OCI-LY3 (cell line): ENCODE data around the gene HTT.

ENCODE experiments used
- H2AFZ ChIP-seq: fragments of 200-600, 300-600 bp; shearing (Covaris generic); 2 replicates; pipeline ENCODE4 v1.6.0; 2014; ENCODE audit warnings: antibody characterized with exemption, low read depth, low read length
- H3K27ac ChIP-seq: fragments of 200-600, 300-600 bp; sonication (generic); 2 replicates; pipeline ENCODE4 v1.5.1; 2014; ENCODE audit warnings: mild to moderate bottlenecking, low read length, moderate library complexity, mixed read lengths
- H3K27me3 ChIP-seq: fragments of 200-600, 300-600 bp; sonication (generic); 2 replicates; pipeline ENCODE4 v1.6.1; 2014; ENCODE audit warnings: low read depth, low read length, mixed read lengths
- H3K36me3 ChIP-seq: fragments of 200-600, 300-600 bp; sonication (generic); replicated peaks from 2 replicates; pipeline ENCODE3; 2014; ENCODE audit warnings: low read depth, low read length, mixed read lengths
- H3K4me1 ChIP-seq: fragments of 300-600, 200-600 bp; sonication (generic); 2 replicates; pipeline ENCODE4 v1.6.1; 2014; ENCODE audit warnings: low read length, mixed read lengths
- H3K4me2 ChIP-seq: fragments of 200-600, 300-600 bp; sonication (generic); 2 replicates; pipeline ENCODE4 v1.6.1; 2014; ENCODE audit warnings: low read length, mixed read lengths
- H3K4me3 ChIP-seq: fragments of 300-600, 200-600 bp; sonication (generic); 2 replicates; pipeline ENCODE4 v1.5.1; 2014; ENCODE audit warnings: antibody characterized with exemption, mild to moderate bottlenecking, low read length, moderate library complexity
- H3K79me2 ChIP-seq: fragments of 300-600, 200-600 bp; shearing (Covaris generic); 2 replicates; pipeline ENCODE4 v1.6.1; 2014; ENCODE audit warnings: mild to moderate bottlenecking, low read length, mixed read lengths
- H3K9ac ChIP-seq: fragments of 300-600, 200-600 bp; shearing (Covaris generic); 2 replicates; pipeline ENCODE4 v1.6.0; 2014; ENCODE audit warnings: mild to moderate bottlenecking, low read length, moderate library complexity
- H3K9me3 ChIP-seq: fragments of 200-600, 300-600 bp; shearing (Covaris generic); 2 replicates; pipeline ENCODE4 v1.6.1; 2014; ENCODE audit warnings: low read length, mixed read lengths; ENCODE audit not compliant: insufficient read depth
- H4K20me1 ChIP-seq: fragments of 200-600, 300-600 bp; sonication (generic); 2 replicates; pipeline ENCODE4 v1.6.1; 2016; ENCODE audit warnings: low read length, mixed read lengths; ENCODE audit not compliant: insufficient read depth
- CTCF ChIP-seq: fragments of 200-600, 300-600 bp; sonication (generic); IDR thresholded peaks from 2 replicates; pipeline ENCODE4 v1.5.1; 2014; ENCODE audit warnings: antibody characterized with exemption, low read length, low read depth
- EZH2phosphoT487 ChIP-seq: fragments of 200-600 bp; shearing (Covaris generic); IDR thresholded peaks from 2 replicates; pipeline ENCODE4 v1.6.1; 2018; ENCODE audit warnings: antibody characterized with exemption, mixed run types, low read depth

HTT gene

GRCh38 chr4:3114377-3114776 is 39.9 kb downstream of the HTT start:
- Histone ChIP-seq H3K27me3 (no peaks in the 10 kb centered on the region), H3K79me2 (peaks cover 28% of the 10 kb centered on the region), H3K9me3 (no peaks in the 10 kb centered on the region), H3K4me1 (no peaks in the 10 kb centered on the region), H3K36me3 (peaks cover 71% of the 10 kb centered on the region), H2AFZ (no peak overlapping the region), H4K20me1 (peaks cover 40% of the 10 kb centered on the region), H3K9ac (no peak overlapping the region), H3K4me2 (no peak overlapping the region), H3K27ac (no peak overlapping the region), H3K4me3 (no peak overlapping the region)
- TF ChIP-seq CTCF (no peak), EZH2phosphoT487 (no peak)

GRCh38 chr4:3115637-3116270 is 41.3 kb downstream of the HTT start:
- no peaks in the 10 kb centered on the region for H3K27me3 ChIP-seq
- TF ChIP-seq EZH2phosphoT487 (no peak), CTCF (no peak)
- H3K9me3 ChIP-seq = no peaks in the 10 kb centered on the region
- no peak overlapping the region for H3K9ac ChIP-seq
- peaks cover 69% of the 10 kb centered on the region for H3K36me3 ChIP-seq
- no peak overlapping the region for H3K27ac ChIP-seq
- no peak overlapping the region for H3K4me3 ChIP-seq
- H4K20me1 ChIP-seq = peaks cover 30% of the 10 kb centered on the region
- no peak overlapping the region for H3K4me2 ChIP-seq
- H3K4me1 ChIP-seq = no peaks in the 10 kb centered on the region
- H3K79me2 ChIP-seq = peaks cover 18% of the 10 kb centered on the region
- no peak overlapping the region for H2AFZ ChIP-seq

- Histone ChIP-seq H3K27me3 (no peaks in the 10 kb centered on the region), H3K79me2 (peaks cover 10% of the 10 kb centered on the region), H3K9ac (no peak overlapping the region), H4K20me1 (peaks cover 23% of the 10 kb centered on the region), H2AFZ (no peak overlapping the region), H3K36me3 (peaks cover 69% of the 10 kb centered on the region), H3K4me3 (no peak overlapping the region), H3K4me1 (no peaks in the 10 kb centered on the region), H3K4me2 (no peak overlapping the region), H3K9me3 (no peaks in the 10 kb centered on the region), H3K27ac (no peak overlapping the region)
- TF ChIP-seq EZH2phosphoT487 = no peak
- no peak for TF ChIP-seq CTCF
Observed at GRCh38 chr4:3116955-3117354, 42.5 kb downstream of the HTT start.

GRCh38 chr4:3118312-3118711 is 43.8 kb downstream of the HTT start:
- Histone ChIP-seq H3K4me3 (no peak overlapping the region), H2AFZ (no peak overlapping the region), H3K4me2 (no peak overlapping the region), H3K27ac (no peak overlapping the region), H3K9me3 (no peaks in the 10 kb centered on the region), H3K4me1 (no peaks in the 10 kb centered on the region), H3K36me3 (peaks cover 70% of the 10 kb centered on the region), H4K20me1 (peaks cover 13% of the 10 kb centered on the region), H3K9ac (no peak overlapping the region), H3K27me3 (no peaks in the 10 kb centered on the region), H3K79me2 (no peaks in the 10 kb centered on the region)
- TF ChIP-seq EZH2phosphoT487 = no peak
- no peak for TF ChIP-seq CTCF
